HepG2 (cell line): Measurements from ENCODE around the gene FSD1. TPM values are rescaled to one million over a fixed set of nuclear protein-coding genes. Genes with fewer than 3 reads are reported as not detected.

ENCODE experiments used
- ATAC-seq: fragments of 200-7000 bp; cut with Tn5 transposase; 3 replicates; pipeline ENCODE4 v1.9.1; 2020; ENCODE audit warnings: mild to moderate bottlenecking, moderate library complexity
- BruUV-seq: library from RNA; stranded (reverse); fragments of 400-500 nt; replicated peaks from 2 replicates; lab custom pipeline; 2021; lab: Mats Ljungman, UMichigan
- CTCF ChIA-PET: fragments of 300-600 bp; formaldehyde crosslinking; extraction: SDS; loops from one replicate; lab custom pipeline; 2021; ENCODE audit warnings: low total read pairs, inconsistent platforms, low intra/inter-chr PET ratio; lab: Yijun Ruan, JAX
- POLR2A ChIA-PET: fragments of 350-600 bp; sonication (Branson Sonifier 250); formaldehyde crosslinking; loops from one replicate; lab custom pipeline; 2020; ENCODE audit warnings: antibody characterized with exemption, inconsistent platforms; lab: Yijun Ruan, JAX
- DNase-seq: peaks from one replicate; pipeline ENCODE4 v3.0.0-alpha.2; 2015; ENCODE audit warnings: low spot score
- FAIRE-seq: peaks from 3 replicates; lab custom pipeline; 2011; peaks lifted over from hg19 to GRCh38; lab: Jason Lieb, UNC
- H2AFZ ChIP-seq: one replicate; pipeline ENCODE4 v1.6.1; 2011; ENCODE audit warnings: low read length, inconsistent platforms
- H3K27ac ChIP-seq: fragments of 300-600 bp; 3 replicates; pipeline ENCODE4 v1.8.0; 2011; ENCODE audit warnings: mixed run types, mild to moderate bottlenecking, mixed read lengths, low read length, inconsistent platforms; ENCODE audit not compliant: insufficient read depth; ENCODE audit errors: extremely low read length
- H3K27me3 ChIP-seq, 2 experiments: fragments of 200-600 bp in 1 of 2; 2 replicates in 1 of 2; 3 replicates in 1 of 2; pipeline versions ENCODE4 v1.6.0 to v1.8.0; 2011; ENCODE audit warnings: low read length in 2 of 2, mild to moderate bottlenecking in 2 of 2, moderate library complexity in 2 of 2, inconsistent platforms in 1 of 2; ENCODE audit not compliant: insufficient read depth in 2 of 2, control insufficient read depth in 1 of 2
- H3K36me3 ChIP-seq, 2 experiments: fragments of 200-600 bp in 1 of 2; replicated peaks in 1 of 2; 2 replicates in 1 of 2; 3 replicates in 1 of 2; pipeline versions ENCODE4 v1.5.1 to v1.8.0; 2011; ENCODE audit warnings: low read length in 2 of 2, inconsistent platforms in 1 of 2; ENCODE audit not compliant: insufficient read depth in 2 of 2, control insufficient read depth in 1 of 2
- H3K4me1 ChIP-seq: 2 replicates; pipeline ENCODE4 v1.5.1; 2012; ENCODE audit warnings: low read length, inconsistent platforms; ENCODE audit not compliant: insufficient read depth
- H3K4me2 ChIP-seq: 2 replicates; pipeline ENCODE4 v1.6.0; 2011; ENCODE audit warnings: low read depth, low read length, inconsistent platforms
- H3K4me3 ChIP-seq, 3 experiments: fragments of 200-600 bp in 1 of 3; sonication (generic), shearing (Covaris generic) in 1 of 3; replicated peaks in 1 of 3; 2 replicates each; pipeline ENCODE4 v1.5.1; 2011 to 2016; ENCODE audit warnings: low read length in 3 of 3, inconsistent platforms in 2 of 3, low read depth in 2 of 3, mild to moderate bottlenecking in 2 of 3, control low read depth in 1 of 3, mixed read lengths in 1 of 3; ENCODE audit not compliant: insufficient read depth in 1 of 3
- H3K79me2 ChIP-seq: one replicate; pipeline ENCODE4 v1.6.1; 2011; ENCODE audit warnings: low read length, inconsistent platforms; ENCODE audit not compliant: insufficient read depth
- H3K9ac ChIP-seq: 2 replicates; pipeline ENCODE4 v1.6.0; 2011; ENCODE audit warnings: mild to moderate bottlenecking, low read depth, low read length, inconsistent platforms; ENCODE audit not compliant: insufficient read depth
- H3K9me3 ChIP-seq: 2 replicates; pipeline ENCODE4 v1.5.1; 2012; ENCODE audit warnings: mild to moderate bottlenecking, low read length
- H4K20me1 ChIP-seq: 2 replicates; pipeline ENCODE4 v1.6.0; 2011; ENCODE audit warnings: inconsistent platforms, mild to moderate bottlenecking, low read length, moderate library complexity; ENCODE audit not compliant: insufficient read depth
- HMG20A ChIP-seq: IDR thresholded peaks from 2 replicates; pipeline ENCODE4 v1.6.1; 2016; ENCODE audit warnings: borderline replicate concordance
- MAZ ChIP-seq, 2 experiments: sonication (generic) in 1 of 2; formaldehyde crosslinking in 1 of 2; IDR thresholded peaks; 2 replicates each; pipeline versions ENCODE4 v1.5.0 to v1.6.1; 2012 to 2020; ENCODE audit warnings: low read depth in 2 of 2, mild to moderate bottlenecking in 2 of 2, borderline replicate concordance in 1 of 2, improper control_type of control experiment in 1 of 2, low read length in 1 of 2, missing genetic modification reagents in 1 of 2, moderate library complexity in 1 of 2
- POLR2AphosphoS5 ChIP-seq: IDR thresholded peaks from 2 replicates; pipeline ENCODE4 v1.6.1; 2012; ENCODE audit warnings: low read depth, low read length
- TOPORS ChIP-seq: sonication (generic); formaldehyde crosslinking; IDR thresholded peaks from 2 replicates; pipeline ENCODE4 v1.8.0; 2023; ENCODE audit warnings: mild to moderate bottlenecking, missing genetic modification reagents
- ZNF484 ChIP-seq: sonication (generic); formaldehyde crosslinking; IDR thresholded peaks from 2 replicates; pipeline ENCODE4 v1.5.1; 2020; ENCODE audit warnings: mild to moderate bottlenecking, low read depth, missing genetic modification reagents, borderline replicate concordance
- WGBS: methylation state at CpG from one replicate; pipeline ENCODE4 v1.1.6; 2017; ENCODE audit warnings: low lambda C conversion rate; 5-methylcytosine and 5-hydroxymethylcytosine counted together
- in situ Hi-C: cut with HindIII; loops from 2 replicates; pipeline ENCODE4 v1.10.0; 2017; ENCODE audit warnings: low pct_unique_long_range_greater_than_20kb; ENCODE audit not compliant: extremely low pct_ligation_motif_present
- intact Hi-C: fragments of 100-400 bp; cut with micrococcal nuclease; formaldehyde crosslinking; loops from one replicate; pipeline ENCODE4 v1.10.0; 2022; ENCODE audit not compliant: unreplicated experiment
- polyA plus RNA-seq, 8 experiments: library from polyadenylated mRNA; depleted of rRNA in 3 of 8; stranded (reverse) in 7 of 8; unstranded in 1 of 8; fragments of >200 nt; fragmentation: Illumina TruSeq in 4 of 8; extraction: Trizol in 4 of 8; gene quantifications; 2 replicates each; pipeline versions ENCODE4 v1.2.1 to v1.2.3, GENCODE V29; 2011 to 2016; ENCODE audit warnings: low read depth in 4 of 8, missing spikeins in 1 of 8, mixed read lengths in 1 of 8; ENCODE audit not compliant: insufficient read depth in 1 of 8
- total RNA-seq, 5 experiments: library from RNA; depleted of rRNA; stranded (reverse); fragments of >200 nt; fragmentation: Illumina TruSeq; extraction: Trizol; gene quantifications; 2 replicates each; pipeline ENCODE4 v1.2.3, GENCODE V29; 2016; ENCODE audit warnings: low read depth in 1 of 5
- TF ChIP-seq, protein P1 (sequence below): sonication (generic); formaldehyde crosslinking; IDR thresholded peaks from 2 replicates; pipeline ENCODE4 v1.4.0; 2020; ENCODE audit warnings: mild to moderate bottlenecking, missing genetic modification reagents

Gene FSD1
- total and polyA plus RNA-seq, 2 of the 13 experiments (the other 11 are each of a cell fraction or from before 2014, with no cell fraction given) = 0.29 to 0.66 TPM

DNA sequence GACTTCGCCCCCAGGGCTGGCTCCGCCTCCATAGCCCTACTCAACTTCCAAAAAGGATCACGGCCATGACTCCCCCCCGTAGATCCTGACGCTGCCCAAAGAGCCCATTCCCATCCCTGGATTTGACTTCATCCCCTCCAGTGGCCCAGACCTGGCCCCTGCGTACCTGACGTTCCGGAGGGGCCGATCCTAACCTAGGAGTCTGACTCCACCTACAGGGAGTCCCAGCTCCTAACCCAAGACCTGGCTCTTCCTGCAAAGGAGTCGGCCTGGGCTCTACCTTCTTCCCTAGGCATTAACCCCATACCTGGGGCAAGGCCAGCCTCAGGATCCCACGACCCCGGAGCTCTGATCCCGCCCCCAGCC is 23.5 kb downstream of the FSD1 start:
- ATAC-seq (peak; percentile 14; the same call in 1 of the 3 replicates), DNase-seq (no peak), FAIRE-seq (no peak)
- intact Hi-C loops = no loop called here
- no TSS peak for BruUV-seq
- no peaks in the 10 kb centered on the region for H3K9me3 ChIP-seq
- in situ Hi-C loops = no loop called here
- H3K4me3 ChIP-seq = no peak overlapping the region
- no peak overlapping the region for H3K9ac ChIP-seq
- H3K4me1 ChIP-seq = no peaks in the 10 kb centered on the region
- H3K79me2 ChIP-seq = no peaks in the 10 kb centered on the region
- H4K20me1 ChIP-seq = no peaks in the 10 kb centered on the region
- TF ChIP-seq MAZ (IDR thresholded peaks at IDR 0.05; ENCODE audit: borderline replicate concordance, low read depth, low read length) (no peak), MAZ (CRISPR knock-in tag; IDR thresholded peaks at IDR 0.05; ENCODE audit: low read depth) (no peak), HMG20A (CRISPR knock-in tag) (no peak), TOPORS (CRISPR knock-in tag) (no peak), ZNF484 (no peak), POLR2AphosphoS5 (no peak)
- TF ChIP-seq, protein P1, sequence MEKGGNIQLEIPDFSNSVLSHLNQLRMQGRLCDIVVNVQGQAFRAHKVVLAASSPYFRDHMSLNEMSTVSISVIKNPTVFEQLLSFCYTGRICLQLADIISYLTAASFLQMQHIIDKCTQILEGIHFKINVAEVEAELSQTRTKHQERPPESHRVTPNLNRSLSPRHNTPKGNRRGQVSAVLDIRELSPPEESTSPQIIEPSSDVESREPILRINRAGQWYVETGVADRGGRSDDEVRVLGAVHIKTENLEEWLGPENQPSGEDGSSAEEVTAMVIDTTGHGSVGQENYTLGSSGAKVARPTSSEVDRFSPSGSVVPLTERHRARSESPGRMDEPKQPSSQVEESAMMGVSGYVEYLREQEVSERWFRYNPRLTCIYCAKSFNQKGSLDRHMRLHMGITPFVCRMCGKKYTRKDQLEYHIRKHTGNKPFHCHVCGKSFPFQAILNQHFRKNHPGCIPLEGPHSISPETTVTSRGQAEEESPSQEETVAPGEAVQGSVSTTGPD (CRISPR knock-in tag) = no peak
- POLR2A ChIA-PET = interaction anchor here (0.8 to 1.1 kb wide), 3 partner anchors 11 to 17 kb away, joined by 3 to 5 read pairs (median 4); partner anchors contain the start of gene STAP2
- H3K27me3 ChIP-seq = no peaks in the 10 kb centered on the region
- H3K4me2 ChIP-seq = no peak overlapping the region
- peaks cover 0 to 3% of the 10 kb centered on the region in 2 experiments; a peak in 1 of 5 replicates for H3K36me3 ChIP-seq
- H3K27ac ChIP-seq = no peak overlapping the region
- 90% methylated on average over 13 of the region's 13 CpGs for WGBS
- no peak overlapping the region for H2AFZ ChIP-seq
- CTCF ChIA-PET = no interaction called here
